ENCODE data around the gene ADRB1. TPM values are rescaled to one million over a fixed set of nuclear protein-coding genes. Genes with fewer than 3 reads are reported as not detected.

The ADRB1 gene
- total and polyA plus RNA-seq, 3 donors from 2014 or later, result 0.32 to 0.99 (median 0.55) TPM

DNA sequence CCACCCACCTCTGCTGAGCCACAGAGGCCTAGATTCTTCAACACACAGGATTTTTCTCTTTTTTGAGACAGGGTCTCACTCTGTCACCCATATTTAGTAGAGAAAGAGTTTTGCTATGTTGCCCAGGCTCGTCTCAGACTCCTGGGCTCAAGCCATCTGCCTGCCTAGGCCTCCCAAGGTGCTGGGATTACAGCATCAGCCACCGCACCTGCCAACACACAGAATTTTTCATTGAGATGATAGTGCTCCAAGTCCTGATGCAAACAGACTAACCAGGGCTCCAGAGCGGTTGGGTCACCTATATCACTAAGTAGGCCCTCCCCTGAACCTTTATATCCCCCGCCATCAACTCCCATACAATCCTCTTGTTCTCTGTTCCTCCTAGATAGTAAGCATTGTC is 24.4 kb upstream of the ADRB1 start:
- Histone ChIP-seq H3K4me3 (no peak overlapping the region), H3K9me3 (no peaks in the 10 kb centered on the region), H3K27ac (no peak overlapping the region), H3K36me3 (ENCODE audit: low read depth, missing control alignments) (no peaks in the 10 kb centered on the region), H3K4me1 (no peaks in the 10 kb centered on the region), H3K27me3 (no peaks in the 10 kb centered on the region)
- WGBS, 2 donors, result 97 to 98% methylated on average over 4 of the region's 4 CpGs
- no peak for TF ChIP-seq POLR2A (IDR thresholded peaks at IDR 0.05)
- TF ChIP-seq, protein P1, sequence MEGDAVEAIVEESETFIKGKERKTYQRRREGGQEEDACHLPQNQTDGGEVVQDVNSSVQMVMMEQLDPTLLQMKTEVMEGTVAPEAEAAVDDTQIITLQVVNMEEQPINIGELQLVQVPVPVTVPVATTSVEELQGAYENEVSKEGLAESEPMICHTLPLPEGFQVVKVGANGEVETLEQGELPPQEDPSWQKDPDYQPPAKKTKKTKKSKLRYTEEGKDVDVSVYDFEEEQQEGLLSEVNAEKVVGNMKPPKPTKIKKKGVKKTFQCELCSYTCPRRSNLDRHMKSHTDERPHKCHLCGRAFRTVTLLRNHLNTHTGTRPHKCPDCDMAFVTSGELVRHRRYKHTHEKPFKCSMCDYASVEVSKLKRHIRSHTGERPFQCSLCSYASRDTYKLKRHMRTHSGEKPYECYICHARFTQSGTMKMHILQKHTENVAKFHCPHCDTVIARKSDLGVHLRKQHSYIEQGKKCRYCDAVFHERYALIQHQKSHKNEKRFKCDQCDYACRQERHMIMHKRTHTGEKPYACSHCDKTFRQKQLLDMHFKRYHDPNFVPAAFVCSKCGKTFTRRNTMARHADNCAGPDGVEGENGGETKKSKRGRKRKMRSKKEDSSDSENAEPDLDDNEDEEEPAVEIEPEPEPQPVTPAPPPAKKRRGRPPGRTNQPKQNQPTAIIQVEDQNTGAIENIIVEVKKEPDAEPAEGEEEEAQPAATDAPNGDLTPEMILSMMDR (IDR thresholded peaks at IDR 0.05), result no peak
- intact Hi-C loops (cut with DNase I; ENCODE audit: low total_unique reads), result no loop called here
- DNase-seq, result no peak

- Histone ChIP-seq H3K4me3 (no peak overlapping the region), H3K36me3 (ENCODE audit: low read depth, missing control alignments) (no peaks in the 10 kb centered on the region), H3K9me3 (no peaks in the 10 kb centered on the region), H3K4me1 (no peaks in the 10 kb centered on the region), H3K27ac (no peak overlapping the region), H3K27me3 (no peaks in the 10 kb centered on the region)
- 66 to 73% methylated on average over 3 of the region's 3 CpGs for WGBS, 2 donors
- no peak for TF ChIP-seq POLR2A (IDR thresholded peaks at IDR 0.05)
- TF ChIP-seq, protein P1 (IDR thresholded peaks at IDR 0.05), result no peak
- intact Hi-C loops (cut with DNase I; ENCODE audit: low total_unique reads), result no loop called here
- DNase-seq, result no peak
Observed at GRCh38 chr10:114021154-114021553, 22.5 kb upstream of the ADRB1 start.

GRCh38 chr10:114021717-114022680 is 21.7 kb upstream of the ADRB1 start:
- intact Hi-C loops (cut with DNase I; ENCODE audit: low total_unique reads), result no loop called here
- Histone ChIP-seq H3K9me3 (no peaks in the 10 kb centered on the region), H3K4me3 (no peak overlapping the region), H3K27ac (no peak overlapping the region), H3K27me3 (no peaks in the 10 kb centered on the region), H3K4me1 (no peaks in the 10 kb centered on the region), H3K36me3 (ENCODE audit: low read depth, missing control alignments) (no peaks in the 10 kb centered on the region)
- WGBS, 2 donors, result 47 to 60% methylated on average over 14 of the region's 14 CpGs
- DNase-seq, result no peak
- TF ChIP-seq, protein P1 (IDR thresholded peaks at IDR 0.05), result no peak
- TF ChIP-seq POLR2A (IDR thresholded peaks at IDR 0.05), result no peak

DNA sequence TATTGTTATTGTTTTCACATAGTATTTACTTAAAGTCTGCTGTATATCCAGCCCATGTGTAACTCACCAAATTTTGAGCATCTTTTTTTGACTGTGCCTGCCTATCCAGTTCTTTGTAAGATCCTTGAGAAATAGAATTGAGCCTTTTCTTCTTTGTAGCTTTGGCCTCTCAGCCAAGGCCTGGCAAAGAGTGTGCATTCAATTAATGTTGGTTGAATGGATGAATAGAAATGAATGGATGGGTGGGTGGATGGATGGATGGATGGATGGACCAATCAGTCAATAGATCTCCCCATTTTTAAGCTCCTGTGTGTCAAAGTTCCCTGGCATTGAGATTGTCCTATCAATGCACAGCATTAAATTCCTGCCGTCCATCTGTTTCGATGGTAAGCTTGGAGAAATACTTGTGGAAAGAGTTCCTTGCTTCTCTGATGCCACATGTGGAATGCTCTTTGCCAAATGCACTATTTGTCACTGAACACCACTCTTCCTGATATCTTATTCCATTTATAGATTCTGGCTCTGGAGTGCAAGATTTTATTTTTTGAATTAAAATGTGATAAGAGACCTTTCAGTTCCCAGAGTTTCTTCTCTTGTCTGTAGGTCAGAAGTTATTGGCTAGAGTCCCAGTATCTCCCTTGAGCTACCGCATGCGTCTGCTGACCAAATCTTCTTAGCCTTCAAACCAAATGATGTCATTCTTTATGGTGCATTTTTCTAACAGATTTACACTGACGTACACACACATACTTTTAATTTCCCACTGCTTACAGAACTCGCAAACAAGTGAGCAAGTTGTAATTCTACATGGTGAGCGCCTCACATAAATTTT is 20.7 kb upstream of the ADRB1 start:
- Histone ChIP-seq H3K36me3 (ENCODE audit: low read depth, missing control alignments) (no peaks in the 10 kb centered on the region), H3K4me1 (no peaks in the 10 kb centered on the region), H3K27me3 (no peaks in the 10 kb centered on the region), H3K4me3 (no peak overlapping the region), H3K27ac (no peak overlapping the region), H3K9me3 (no peaks in the 10 kb centered on the region)
- TF ChIP-seq, protein P1 (IDR thresholded peaks at IDR 0.05), result no peak
- TF ChIP-seq POLR2A (IDR thresholded peaks at IDR 0.05), result no peak
- intact Hi-C loops (cut with DNase I; ENCODE audit: low total_unique reads), result no loop called here
- WGBS, 2 donors, result 72 to 74% methylated on average over 7 of the region's 7 CpGs
- DNase-seq, result no peak
